CD4-positive, alpha-beta T cell treated with Interleukin-12 subunit alpha and Interleukin-12 subunit beta, for 1 hour (primary cell): Measurements from ENCODE around the gene CEP192.

ENCODE experiments used
- DNase-seq: peaks from one replicate; pipeline ENCODE4 v3.0.0-alpha.2; 2020

The CEP192 gene

GRCh38 chr18:13101659-13102197, 110.6 kb downstream of the CEP192 start:
- DNase-seq, result no peak

DNA sequence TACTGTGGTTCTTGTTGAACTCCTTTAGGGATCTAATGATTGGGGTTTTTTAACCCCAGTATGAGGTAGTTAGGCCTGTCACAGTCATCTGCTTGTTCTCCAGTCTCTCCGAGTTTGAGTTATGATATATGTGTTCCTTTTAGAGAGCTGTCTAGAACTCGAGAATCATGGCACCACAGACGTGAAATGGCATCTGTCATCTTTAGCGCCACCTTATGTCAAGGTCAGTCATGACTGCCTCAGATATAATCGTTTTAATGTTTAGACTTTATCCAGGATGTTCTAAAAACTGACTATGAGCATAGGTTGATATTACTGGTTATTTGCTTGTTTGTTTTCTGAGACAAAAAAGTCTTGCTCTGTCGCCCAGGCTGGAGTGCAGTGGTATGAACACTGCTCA, 112.2 kb downstream of the CEP192 start:
- DNase-seq, result no peak

DNA sequence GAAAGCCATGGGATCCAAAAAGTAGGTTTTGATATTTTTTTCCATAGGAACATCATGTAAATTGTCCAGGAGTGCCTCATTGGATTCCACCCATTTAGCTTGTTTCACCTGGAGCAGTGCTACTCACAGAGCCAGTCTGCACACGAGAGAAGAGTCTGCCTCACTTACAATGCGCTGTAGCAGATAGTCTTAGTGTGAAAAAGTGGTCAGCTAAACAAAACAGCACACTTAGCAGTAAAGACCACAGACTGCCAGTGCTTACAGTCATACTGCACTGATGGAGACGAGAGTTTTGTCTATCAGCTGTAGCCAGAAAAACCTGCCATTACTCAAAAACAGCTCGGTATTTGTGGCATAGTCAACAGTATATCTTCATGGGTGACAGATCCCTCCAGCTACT, 113.9 kb downstream of the CEP192 start:
- no peak for DNase-seq

DNA sequence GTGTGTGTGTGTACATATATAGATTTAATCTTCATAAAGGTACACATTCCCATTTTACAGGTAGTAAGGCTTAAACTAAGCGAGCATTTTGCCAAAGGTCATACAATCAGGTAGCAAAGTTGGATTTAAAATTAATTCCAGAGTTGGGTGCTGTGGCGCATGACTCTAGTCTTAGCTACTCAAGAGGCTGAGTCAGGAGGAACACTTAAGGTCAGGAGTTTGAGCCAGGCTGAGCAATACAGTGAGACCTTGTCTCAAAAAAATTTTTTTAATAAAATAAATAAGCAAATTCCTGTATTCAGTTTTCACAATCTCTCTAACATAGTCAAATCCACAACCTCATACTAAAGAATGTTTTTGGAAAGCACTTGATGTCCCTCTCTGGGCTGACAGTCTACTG, 115.9 kb downstream of the CEP192 start:
- no peak for DNase-seq

DNA sequence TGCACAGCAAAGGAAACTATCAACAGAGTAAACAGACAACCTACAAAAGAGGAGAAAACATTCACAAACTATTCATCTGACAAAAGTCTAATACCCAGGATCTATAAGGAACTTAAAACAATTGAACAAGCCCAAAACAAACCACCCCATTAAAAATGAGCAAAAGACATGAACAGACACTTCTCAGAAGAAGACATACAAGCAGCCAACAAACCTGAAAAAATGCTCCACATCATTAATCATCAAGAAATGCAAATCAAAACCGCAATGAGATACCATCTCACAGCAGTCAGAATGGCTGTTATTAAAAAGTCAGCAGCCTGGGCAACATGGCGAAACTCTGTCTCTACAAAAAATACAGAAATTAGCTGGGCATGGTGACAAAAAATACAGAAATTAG, 117.2 kb downstream of the CEP192 start:
- no peak for DNase-seq

DNA sequence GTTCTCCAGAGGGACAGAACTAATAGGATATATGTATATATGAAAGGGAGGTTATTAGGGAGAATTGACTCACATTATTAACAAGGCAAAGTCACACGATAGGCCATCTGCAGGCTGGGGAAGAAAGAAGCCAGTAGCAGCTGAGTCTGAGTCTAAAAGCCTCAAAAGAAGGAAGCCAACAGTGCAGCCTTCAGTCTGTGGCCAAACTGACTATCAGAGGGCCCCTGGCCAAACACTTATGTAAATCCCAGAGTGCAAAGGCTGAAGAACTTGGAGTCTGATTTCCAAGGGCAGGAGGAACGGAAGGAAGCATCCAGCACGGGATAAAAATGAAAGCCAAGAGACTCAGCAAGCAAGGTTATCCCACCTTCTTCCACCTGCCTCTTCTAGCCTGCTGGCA, 119.4 kb downstream of the CEP192 start:
- no peak for DNase-seq

DNA sequence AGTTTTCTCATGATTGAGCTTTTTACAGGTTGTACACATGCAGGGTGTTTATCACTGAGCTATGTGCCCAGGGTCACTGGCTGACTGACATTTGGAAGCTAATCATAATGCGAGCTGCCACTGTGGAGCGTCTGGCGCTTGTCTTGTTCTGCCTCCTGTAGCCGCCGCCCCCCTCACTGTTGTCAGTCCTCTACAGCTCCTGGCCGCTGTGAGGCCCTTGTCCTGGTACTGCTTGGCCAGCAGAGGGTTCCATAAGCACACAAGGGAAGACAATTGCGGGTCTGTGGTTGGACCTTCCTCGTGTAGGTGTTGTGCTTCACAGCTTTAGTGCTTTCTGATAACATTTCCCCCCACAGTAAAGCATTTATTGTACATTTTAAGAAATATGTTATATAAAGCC, 121.8 kb downstream of the CEP192 start:
- no peak for DNase-seq

GRCh38 chr18:13120255-13120654, 129.1 kb downstream of the CEP192 start:
- no peak for DNase-seq

GRCh38 chr18:13120983-13121441, 129.8 kb downstream of the CEP192 start:
- DNase-seq, result no peak

DNA sequence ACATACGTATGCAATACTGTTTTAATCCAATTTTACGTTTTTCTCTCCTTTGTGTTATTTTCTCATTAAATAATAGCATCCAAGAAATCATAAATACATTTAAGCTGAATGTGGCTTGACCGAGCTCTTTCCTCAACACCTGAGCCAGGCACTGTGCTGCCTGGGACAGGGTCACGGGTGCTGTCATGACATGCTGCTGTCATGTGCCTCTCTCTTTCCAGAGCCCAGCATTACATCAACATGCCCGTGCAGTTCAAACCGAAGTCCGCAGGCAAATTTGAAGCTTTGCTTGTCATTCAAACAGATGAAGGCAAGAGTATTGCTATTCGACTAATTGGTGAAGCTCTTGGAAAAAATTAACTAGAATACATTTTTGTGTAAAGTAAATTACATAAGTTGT, 133.2 kb downstream of the CEP192 start:
- no peak for DNase-seq

- no peak for DNase-seq
Measured at GRCh38 chr18:13125191-13125590, 134.0 kb downstream of the CEP192 start.

- DNase-seq, result no peak
Measured at GRCh38 chr18:13126966-13127598, 135.9 kb downstream of the CEP192 start.

GRCh38 chr18:13131283-13131682, 140.1 kb downstream of the CEP192 start:
- DNase-seq, result no peak

GRCh38 chr18:13134551-13135401, 143.6 kb downstream of the CEP192 start:
- DNase-seq, result no peak

GRCh38 chr18:13136056-13136903, 145.1 kb downstream of the CEP192 start:
- DNase-seq, result peak; percentile 29

- DNase-seq, result peak; percentile 35
Measured at GRCh38 chr18:13136904-13137669, 145.9 kb downstream of the CEP192 start.

GRCh38 chr18:13137670-13138419, 146.7 kb downstream of the CEP192 start:
- peak; percentile 88 for DNase-seq

- DNase-seq, result no peak
Measured at GRCh38 chr18:13138420-13139139, 147.4 kb downstream of the CEP192 start.

DNA sequence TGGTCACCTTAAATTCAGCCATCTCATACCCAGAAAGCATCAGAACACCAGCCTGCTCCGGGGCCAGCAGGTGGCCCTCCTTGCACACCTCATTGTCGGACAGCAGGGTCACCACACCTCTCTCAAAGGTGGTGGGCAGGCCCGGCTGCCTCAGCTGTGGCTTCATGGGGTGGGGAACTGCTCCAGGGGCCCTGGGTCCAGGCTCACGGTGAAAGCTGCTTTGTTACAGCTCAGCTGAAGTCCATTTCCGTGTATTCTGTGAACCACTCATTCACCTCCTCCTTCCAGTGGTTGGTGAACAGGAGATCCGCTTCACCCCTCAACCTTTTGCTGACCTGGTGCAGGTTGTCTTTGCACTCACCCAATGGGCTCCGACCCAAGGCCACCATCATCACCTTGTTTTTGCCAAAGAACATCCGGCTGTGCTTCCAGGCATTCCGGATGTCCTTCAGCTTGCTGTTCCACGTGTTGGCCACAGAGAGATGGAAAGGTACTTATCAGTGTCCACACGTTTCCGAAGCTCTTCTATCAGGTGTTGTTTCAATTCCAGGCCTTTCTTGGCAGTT, 148.8 kb downstream of the CEP192 start:
- DNase-seq, result no peak

GRCh38 chr18:13141209-13141608, 150.0 kb downstream of the CEP192 start:
- no peak for DNase-seq
